Activated naive CD4-positive, alpha-beta T cell treated with anti-CD3 and anti-CD28 coated beads, Interleukin-2, amount 10 ng/mL, durations not matched to agents 7 days and 5 days (primary cell): Measurements from ENCODE around the gene BTLA.
"Not testable (repeated sequence)": the region's sequence is repeated elsewhere in the genome, so short reads cannot be mapped to it uniquely, and the experiment has no call there.

ENCODE experiments used
- CTCF ChIA-PET: fragments of 350-600 bp; sonication (Branson Sonifier 250); formaldehyde crosslinking; loops from one replicate; lab custom pipeline; 2021; ENCODE audit warnings: antibody characterized with exemption; lab: Charles Lee
- DNase-seq: peaks from one replicate; pipeline ENCODE4 v3.0.0-alpha.2; 2020
- H3K27ac Mint-ChIP-seq: one replicate; pipeline ENCODE4 v1.8.0; 2021; ENCODE audit warnings: mild to moderate bottlenecking, moderate library complexity, mixed read lengths
- H3K27me3 Mint-ChIP-seq: one replicate; pipeline ENCODE4 v1.8.0; 2021; ENCODE audit warnings: mild to moderate bottlenecking, mixed read lengths
- H3K36me3 Mint-ChIP-seq: one replicate; pipeline ENCODE4 v1.8.0; 2021; ENCODE audit warnings: mixed read lengths
- H3K4me1 Mint-ChIP-seq: one replicate; pipeline ENCODE4 v1.8.0; 2021; ENCODE audit warnings: mixed read lengths
- H3K4me3 Mint-ChIP-seq: one replicate; pipeline ENCODE4 v1.8.0; 2021; ENCODE audit warnings: mild to moderate bottlenecking, moderate library complexity, mixed read lengths
- H3K9me3 Mint-ChIP-seq: one replicate; pipeline ENCODE4 v1.8.0; 2021; ENCODE audit warnings: mixed read lengths

The BTLA gene

DNA sequence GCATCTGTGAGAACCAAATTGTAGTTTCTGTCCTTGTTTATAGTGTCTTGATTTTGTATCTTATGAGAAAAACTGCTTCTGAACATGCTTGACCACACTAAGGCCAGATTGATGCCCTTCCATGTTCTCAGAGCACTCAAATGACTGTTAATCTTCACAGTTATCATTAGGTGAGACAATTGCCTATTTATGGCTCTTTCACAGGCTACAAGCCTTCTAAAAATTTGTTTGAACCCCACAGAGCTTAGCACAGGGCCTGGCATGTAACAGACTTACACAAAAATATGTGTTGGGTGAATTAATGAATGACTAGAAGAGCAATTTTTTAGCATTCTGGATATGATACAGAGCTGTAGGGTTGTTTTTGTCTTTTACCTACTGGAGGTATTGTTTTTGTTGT, 43.1 kb downstream of the BTLA start:
- Mint-ChIP-seq H3K9me3 (peaks cover 6% of the 10 kb centered on the region), H3K4me1 (peaks cover 36% of the 10 kb centered on the region), H3K4me3 (no peak overlapping the region), H3K27ac (no peak overlapping the region), H3K36me3 (peaks cover 39% of the 10 kb centered on the region), H3K27me3 (no peaks in the 10 kb centered on the region)
- no peak for DNase-seq
- CTCF ChIA-PET, result interaction anchor here (1.3 kb wide), 1 partner anchor 18 kb away, joined by 4 read pairs; no protein-coding TSS in a partner anchor

DNA sequence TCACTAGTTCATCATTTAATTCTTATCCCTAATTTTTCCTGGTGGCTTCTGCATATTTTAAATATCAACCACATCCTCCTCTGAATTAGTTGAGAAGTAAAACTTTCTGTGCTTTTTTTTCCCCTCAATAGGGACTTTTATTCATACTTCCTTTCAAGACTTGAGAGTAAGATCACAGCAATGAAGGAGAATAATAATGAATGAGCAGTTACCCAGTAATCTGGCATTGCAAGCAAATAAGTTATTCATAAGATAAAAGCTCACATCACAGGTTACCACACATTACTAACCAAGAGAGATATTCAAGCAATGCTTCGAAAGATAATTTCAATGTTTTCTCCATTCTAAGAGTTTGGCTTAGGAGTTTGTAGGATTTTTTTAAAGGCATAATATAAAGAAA, 50.3 kb downstream of the BTLA start:
- Mint-ChIP-seq H3K27me3 (no peaks in the 10 kb centered on the region), H3K27ac (no peak overlapping the region), H3K9me3 (no peaks in the 10 kb centered on the region), H3K4me3 (no peak overlapping the region), H3K36me3 (peaks cover 7% of the 10 kb centered on the region), H3K4me1 (peaks cover 4% of the 10 kb centered on the region)
- CTCF ChIA-PET, result no interaction called here
- no peak for DNase-seq

DNA sequence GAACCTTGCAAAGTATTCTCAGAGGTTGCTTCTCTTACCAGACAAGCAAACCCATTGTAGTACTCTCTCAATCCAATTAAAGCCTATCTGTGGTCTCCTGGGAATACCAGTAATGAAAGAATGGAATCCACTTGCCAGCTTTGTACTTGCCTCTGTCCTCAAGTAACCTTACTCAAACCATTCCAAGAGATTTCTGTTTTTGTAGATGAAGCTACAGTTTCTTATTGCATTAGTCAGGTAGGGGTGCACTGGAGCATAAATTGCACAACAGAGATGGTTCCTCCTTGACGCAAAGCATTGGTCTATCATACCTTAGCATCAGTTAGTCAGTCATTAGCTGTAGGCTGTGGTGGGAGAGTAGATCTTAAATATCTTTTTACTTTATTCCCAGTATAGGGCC, 52.9 kb downstream of the BTLA start:
- Mint-ChIP-seq H3K36me3 (peaks cover 6% of the 10 kb centered on the region), H3K9me3 (no peaks in the 10 kb centered on the region), H3K27me3 (no peaks in the 10 kb centered on the region), H3K4me1 (peaks cover 4% of the 10 kb centered on the region), H3K4me3 (no peak overlapping the region), H3K27ac (no peak overlapping the region)
- CTCF ChIA-PET, result no interaction called here
- DNase-seq, result no peak

DNA sequence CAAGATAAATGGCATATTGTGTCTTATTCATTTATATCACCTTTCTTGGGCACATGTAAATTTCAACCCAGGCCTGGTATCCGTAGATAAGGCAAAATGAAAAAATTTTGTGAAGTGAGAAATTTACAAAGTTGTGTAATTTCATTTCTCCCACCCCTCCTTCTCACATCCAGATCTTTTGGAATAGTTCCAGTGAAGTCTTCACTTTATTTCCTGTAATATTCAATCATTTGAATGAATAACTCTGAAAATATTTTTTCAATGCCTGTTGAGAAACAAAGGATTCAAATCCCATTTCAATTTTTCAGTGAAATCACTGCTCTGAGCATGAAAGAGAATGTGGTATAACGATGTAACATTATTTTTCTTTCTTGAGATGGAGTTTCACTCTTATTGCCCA, 53.4 kb downstream of the BTLA start:
- H3K27me3 Mint-ChIP-seq, result no peaks in the 10 kb centered on the region
- CTCF ChIA-PET, result no interaction called here
- DNase-seq, result no peak

DNA sequence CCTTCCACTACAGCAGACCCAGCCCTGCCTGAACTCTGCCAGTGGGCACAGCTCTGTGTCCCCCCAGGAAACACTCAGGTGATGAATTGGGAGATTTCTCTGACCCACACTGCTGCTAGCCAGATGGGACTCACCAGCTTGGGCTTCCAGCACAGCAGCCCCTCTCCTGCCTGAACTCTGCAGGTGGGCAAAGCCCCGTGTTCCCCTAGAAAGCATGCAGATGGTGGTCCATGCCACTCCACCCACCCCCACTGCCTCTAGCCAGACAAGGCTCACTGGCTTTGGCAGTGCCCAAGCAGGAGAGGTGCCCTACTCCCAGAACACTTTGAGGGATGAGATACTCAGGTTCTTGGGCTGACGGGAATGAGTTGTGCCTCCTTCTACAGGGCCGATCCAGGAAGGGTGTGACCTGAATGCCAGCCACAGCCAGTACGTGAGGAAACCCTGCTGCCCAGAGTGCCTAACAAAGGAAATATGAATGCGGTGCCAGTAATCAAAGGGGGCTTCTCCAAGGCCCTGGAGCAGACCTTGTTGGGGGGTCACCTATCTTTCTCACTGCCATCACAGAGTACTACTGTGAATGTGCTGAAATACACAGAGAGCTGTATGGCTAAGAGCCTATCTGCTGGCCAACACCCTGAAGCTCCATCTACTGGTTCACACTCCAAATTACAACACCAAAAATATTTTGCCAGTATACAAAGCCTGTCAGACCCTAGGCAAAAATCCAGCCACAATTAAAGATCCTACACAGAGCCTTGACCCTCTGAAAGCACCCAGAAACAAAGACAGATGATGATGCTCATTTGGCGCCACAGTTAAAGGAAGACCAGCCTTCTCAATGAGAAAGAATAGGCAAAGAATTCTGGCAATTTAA, 61.9 kb downstream of the BTLA start:
- Mint-ChIP-seq H3K9me3 (peaks cover 5% of the 10 kb centered on the region), H3K4me1 (peaks cover 42% of the 10 kb centered on the region), H3K36me3 (peaks cover 24% of the 10 kb centered on the region), H3K27ac (peak overlapping the region; percentile 68), H3K27me3 (no peaks in the 10 kb centered on the region), H3K4me3 (no peak overlapping the region)
- DNase-seq, result peak; percentile 28
- CTCF ChIA-PET, result interaction anchor here (0.6 to 3.4 kb wide), 23 partner anchors 10 to 326 kb away, joined by 3 to 52 read pairs (median 4); partner anchors contain the start of genes CD200 and SLC9C1

More for the DNA sequence above, 53.4 kb downstream of the BTLA start:
- H3K4me1 Mint-ChIP-seq, result peaks cover 4% of the 10 kb centered on the region
- H3K9me3 Mint-ChIP-seq, result no peaks in the 10 kb centered on the region
- H3K27ac Mint-ChIP-seq, result no peak overlapping the region
- H3K4me3 Mint-ChIP-seq, result no peak overlapping the region
- peaks cover 6% of the 10 kb centered on the region for H3K36me3 Mint-ChIP-seq

DNA sequence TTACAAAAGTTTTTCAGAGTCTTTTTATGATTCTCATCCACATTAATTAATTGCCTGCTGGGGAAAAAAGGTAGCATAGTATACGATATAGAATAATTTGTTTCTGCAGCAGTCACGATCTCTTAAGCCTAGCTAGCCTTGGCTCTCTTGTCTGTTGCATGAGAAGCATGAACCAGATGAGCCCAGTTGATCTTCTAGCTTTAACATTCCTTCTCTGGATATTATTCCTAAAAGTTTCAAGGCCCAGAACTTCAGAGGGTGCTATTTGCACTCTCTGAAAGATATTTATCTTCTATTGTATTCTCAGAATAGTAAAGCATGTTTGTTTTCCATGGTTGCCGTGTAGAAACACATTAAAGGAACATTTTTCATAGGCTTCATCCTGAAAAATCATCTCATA, 69.3 kb downstream of the BTLA start:
- no peak for DNase-seq
- CTCF ChIA-PET, result no interaction called here
- H3K27ac Mint-ChIP-seq, result no peak overlapping the region
- H3K27me3 Mint-ChIP-seq, result peaks cover 3% of the 10 kb centered on the region
- peaks cover 8% of the 10 kb centered on the region for H3K36me3 Mint-ChIP-seq
- no peak overlapping the region for H3K4me3 Mint-ChIP-seq
- no peaks in the 10 kb centered on the region for H3K4me1 Mint-ChIP-seq
- H3K9me3 Mint-ChIP-seq, result peaks cover 11% of the 10 kb centered on the region

DNA sequence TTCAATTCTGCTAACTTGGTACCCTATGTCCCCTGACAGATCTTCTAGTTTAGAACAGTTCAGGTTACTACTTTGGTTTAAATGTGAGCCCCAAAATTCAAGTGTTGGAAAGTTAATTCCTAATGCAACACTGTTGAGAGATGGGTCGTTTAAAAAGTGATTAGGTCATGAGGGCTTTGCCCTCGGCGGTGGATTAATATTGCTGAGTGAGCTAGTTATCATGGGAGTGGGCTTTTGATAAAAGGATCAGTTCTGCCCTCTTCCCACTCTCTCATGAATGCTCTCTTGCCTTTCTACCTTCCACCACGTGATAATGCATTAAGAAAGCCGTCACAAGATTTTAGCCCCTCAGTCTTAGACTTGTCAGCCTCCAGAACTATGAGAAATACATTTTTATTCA, 72.1 kb downstream of the BTLA start:
- H3K4me1 Mint-ChIP-seq, result no peaks in the 10 kb centered on the region
- DNase-seq, result no peak
- H3K4me3 Mint-ChIP-seq, result no peak overlapping the region
- CTCF ChIA-PET, result no interaction called here
- H3K27ac Mint-ChIP-seq, result no peak overlapping the region
- peaks cover 6% of the 10 kb centered on the region for H3K9me3 Mint-ChIP-seq
- H3K27me3 Mint-ChIP-seq, result peaks cover 13% of the 10 kb centered on the region
- H3K36me3 Mint-ChIP-seq, result peaks cover 5% of the 10 kb centered on the region

DNA sequence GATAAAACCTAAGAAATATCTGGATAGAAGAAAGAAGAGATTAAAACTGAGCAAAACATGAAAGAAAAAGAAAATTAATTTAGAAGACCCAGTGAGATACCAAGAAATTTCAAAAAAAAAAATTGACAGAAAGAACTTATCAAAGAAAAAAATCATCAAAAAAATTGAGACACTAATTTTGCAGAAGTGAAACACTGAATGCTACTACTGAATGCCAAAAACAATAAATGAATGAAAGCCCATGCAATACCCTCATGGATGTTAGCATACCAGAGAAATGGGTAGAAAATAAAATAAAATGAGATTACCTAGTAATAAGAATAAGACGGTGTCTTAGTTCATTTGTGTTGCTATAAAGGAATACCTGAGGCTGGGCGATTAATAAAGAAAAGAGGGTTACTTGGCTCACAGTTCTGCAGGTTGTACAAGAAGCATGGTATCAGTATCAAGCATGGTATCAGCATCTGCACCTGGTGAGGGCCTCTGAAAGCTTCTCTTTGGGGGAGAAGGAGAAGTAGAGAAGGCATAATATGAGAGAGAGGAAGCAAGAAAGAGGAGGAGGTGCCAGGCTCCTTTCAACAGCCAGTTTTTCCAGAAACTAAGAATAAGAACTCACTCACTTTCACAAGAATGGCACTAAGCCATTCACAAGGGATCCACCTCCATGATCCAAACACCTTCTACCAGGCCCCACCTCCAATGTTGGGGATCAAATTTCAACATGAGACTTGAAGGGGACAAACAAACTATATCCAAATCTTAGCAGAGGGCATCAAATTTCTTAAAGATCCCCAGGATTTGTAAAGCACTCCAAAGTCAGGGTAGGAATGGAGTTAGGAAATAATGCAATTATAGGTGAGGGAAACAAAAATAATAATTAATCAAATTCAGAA, 73.2 kb downstream of the BTLA start:
- peaks cover 21% of the 10 kb centered on the region for H3K27me3 Mint-ChIP-seq
- no peak overlapping the region for H3K4me3 Mint-ChIP-seq
- DNase-seq, result no peak
- H3K4me1 Mint-ChIP-seq, result no peaks in the 10 kb centered on the region
- H3K9me3 Mint-ChIP-seq, result peaks cover 1% of the 10 kb centered on the region
- CTCF ChIA-PET, result no interaction called here
- H3K36me3 Mint-ChIP-seq, result peaks cover 2% of the 10 kb centered on the region
- no peak overlapping the region for H3K27ac Mint-ChIP-seq

DNA sequence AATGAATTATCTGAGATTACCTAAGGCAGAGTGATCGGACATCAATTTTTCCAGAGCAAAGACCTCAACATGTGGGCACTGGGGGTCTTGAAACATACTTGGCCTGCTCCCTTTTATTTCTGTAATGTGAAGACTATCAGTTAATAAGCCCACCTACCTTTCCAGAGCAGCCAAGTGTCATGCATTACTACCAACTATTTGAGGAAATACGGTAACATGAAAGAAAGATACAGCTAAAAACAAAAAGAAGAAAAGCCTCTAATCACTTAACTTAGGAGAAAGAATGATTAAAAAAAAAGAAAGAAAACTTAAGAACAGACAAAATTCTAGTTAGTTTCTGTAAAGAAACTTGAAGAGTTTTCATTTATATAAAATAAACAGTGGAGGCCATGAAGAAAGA, 73.9 kb downstream of the BTLA start:
- Mint-ChIP-seq H3K9me3 (no peaks in the 10 kb centered on the region), H3K4me3 (no peak overlapping the region), H3K36me3 (peaks cover 2% of the 10 kb centered on the region), H3K27me3 (peaks cover 21% of the 10 kb centered on the region), H3K27ac (no peak overlapping the region), H3K4me1 (no peaks in the 10 kb centered on the region)
- no peak for DNase-seq
- CTCF ChIA-PET, result no interaction called here

DNA sequence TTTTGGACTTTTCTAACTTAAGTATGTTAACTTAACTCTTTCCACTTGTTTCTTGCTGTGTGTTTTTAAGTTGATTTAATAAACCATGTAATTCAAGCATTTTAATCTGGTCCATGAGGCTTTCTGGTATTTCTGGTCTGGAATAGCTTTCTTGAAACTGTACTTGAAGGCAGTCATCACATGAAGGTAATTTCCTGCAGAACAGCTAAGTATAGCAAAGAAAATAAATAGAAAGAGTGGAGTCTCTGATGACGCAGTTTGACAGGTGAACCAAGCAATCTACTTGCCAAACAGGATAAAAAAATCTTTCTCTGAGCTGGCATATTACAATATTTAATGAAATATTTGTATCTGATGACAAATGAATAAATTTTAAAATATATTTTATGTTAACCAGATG, 74.9 kb downstream of the BTLA start:
- no peak for DNase-seq
- no peak overlapping the region for H3K27ac Mint-ChIP-seq
- no peaks in the 10 kb centered on the region for H3K4me1 Mint-ChIP-seq
- H3K36me3 Mint-ChIP-seq, result peaks cover 2% of the 10 kb centered on the region
- H3K27me3 Mint-ChIP-seq, result peaks cover 21% of the 10 kb centered on the region
- CTCF ChIA-PET, result no interaction called here
- H3K4me3 Mint-ChIP-seq, result no peak overlapping the region
- H3K9me3 Mint-ChIP-seq, result no peaks in the 10 kb centered on the region

DNA sequence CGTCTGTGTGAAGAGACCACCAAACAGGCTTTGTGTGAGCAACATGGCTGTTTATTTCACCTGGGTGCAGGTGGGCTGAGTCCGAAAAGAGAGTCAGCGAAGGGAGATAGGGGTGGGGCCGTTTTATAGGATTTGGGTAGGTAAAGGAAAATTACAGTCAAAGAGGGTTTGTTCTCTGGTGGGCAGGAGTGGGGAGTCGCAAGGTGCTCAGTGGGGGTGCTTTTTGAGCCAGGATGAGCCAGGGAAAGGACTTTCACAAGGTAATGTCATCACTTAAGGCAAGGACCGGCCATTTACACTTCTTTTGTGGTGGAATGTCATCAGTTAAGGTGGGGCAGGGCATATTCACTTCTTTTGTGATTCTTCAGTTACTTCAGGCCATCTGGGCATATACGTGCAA, 76.4 kb downstream of the BTLA start:
- H3K4me3 Mint-ChIP-seq, CTCF ChIA-PET, H3K4me1 Mint-ChIP-seq, H3K27ac Mint-ChIP-seq, H3K36me3 Mint-ChIP-seq, DNase-seq, H3K9me3 Mint-ChIP-seq: not testable (repeated sequence)
- H3K27me3 Mint-ChIP-seq, result peaks cover 21% of the 10 kb centered on the region

DNA sequence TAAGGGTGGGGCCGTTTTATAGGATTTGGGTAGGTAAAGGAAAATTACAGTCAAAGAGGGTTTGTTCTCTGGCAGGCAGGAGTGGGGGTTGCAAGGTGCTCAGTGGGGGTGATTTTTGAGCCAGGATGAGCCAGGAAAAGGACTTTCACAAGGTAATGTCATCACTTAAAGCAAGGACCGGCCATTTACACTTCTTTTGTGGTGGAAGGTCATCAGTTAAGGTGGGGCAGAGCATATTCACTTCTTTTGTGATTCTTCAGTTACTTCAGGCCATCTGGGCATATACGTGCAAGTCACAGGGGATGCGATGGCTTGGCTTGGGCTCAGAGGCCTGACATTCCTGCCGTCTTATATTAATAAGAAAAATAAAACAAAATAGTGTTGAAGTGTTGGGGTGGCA, 80.7 kb downstream of the BTLA start:
- H3K36me3 Mint-ChIP-seq, DNase-seq, H3K4me1 Mint-ChIP-seq, H3K4me3 Mint-ChIP-seq, H3K27ac Mint-ChIP-seq, H3K9me3 Mint-ChIP-seq, CTCF ChIA-PET: not testable (repeated sequence)
- peaks cover 20% of the 10 kb centered on the region for H3K27me3 Mint-ChIP-seq

DNA sequence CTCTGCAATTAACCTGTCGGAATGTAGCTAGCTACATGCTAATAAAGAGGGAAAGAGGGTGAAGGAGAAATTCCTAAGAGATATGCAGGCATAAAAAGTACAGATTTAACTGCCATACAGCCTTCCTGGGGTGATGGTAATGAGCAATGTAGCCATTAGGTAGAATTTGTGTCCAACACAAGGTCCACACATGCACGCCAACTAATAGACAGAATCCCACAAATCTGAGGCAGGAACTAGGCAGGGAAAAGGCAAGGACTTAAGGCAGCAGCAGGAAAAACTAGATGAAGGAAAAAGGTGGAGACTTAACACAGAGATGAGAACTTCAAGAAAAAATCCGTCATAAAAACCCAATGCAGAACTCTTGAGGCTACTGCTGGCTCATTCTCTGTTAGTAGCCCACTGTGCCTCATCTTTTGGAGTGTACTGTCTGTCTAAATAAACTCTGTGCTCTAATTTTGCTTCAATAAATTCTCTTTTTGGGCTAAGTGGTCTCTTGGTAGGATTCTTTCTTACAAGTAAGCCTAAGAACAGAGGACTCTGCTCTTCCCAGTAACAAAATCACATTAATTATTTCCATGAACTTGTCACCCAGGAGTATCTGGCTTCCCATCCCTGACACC, 81.5 kb downstream of the BTLA start:
- DNase-seq, result no peak
- no peaks in the 10 kb centered on the region for H3K36me3 Mint-ChIP-seq
- H3K4me3 Mint-ChIP-seq, result no peak overlapping the region
- CTCF ChIA-PET, result no interaction called here
- H3K27ac Mint-ChIP-seq, result no peak overlapping the region
- H3K4me1 Mint-ChIP-seq, result peaks cover 3% of the 10 kb centered on the region
- H3K27me3 Mint-ChIP-seq, result peaks cover 22% of the 10 kb centered on the region
- H3K9me3 Mint-ChIP-seq, result no peaks in the 10 kb centered on the region
